HEK293 (cell line): ENCODE data around the gene GMPR2.

Experiments used
- CTCF ChIP-seq: fragments of 450-650 bp; formaldehyde crosslinking; IDR thresholded peaks from 2 replicates; pipeline ENCODE4 v1.5.1; 2016; ENCODE audit warnings: missing biosample characterization, missing genetic modification characterization
- INSM2 ChIP-seq: fragments of 450-650 bp; formaldehyde crosslinking; IDR thresholded peaks from 2 replicates; pipeline ENCODE4 v1.5.1; 2016; ENCODE audit warnings: missing biosample characterization, missing genetic modification characterization
- OVOL3 ChIP-seq: fragments of 450-650 bp; formaldehyde crosslinking; IDR thresholded peaks from 2 replicates; pipeline ENCODE4 v1.5.1; 2016; ENCODE audit warnings: missing biosample characterization, missing genetic modification characterization
- PRDM10 ChIP-seq: fragments of 450-650 bp; formaldehyde crosslinking; IDR thresholded peaks from 2 replicates; pipeline ENCODE4 v1.5.1; 2016; ENCODE audit warnings: missing biosample characterization, missing genetic modification characterization
- SCRT1 ChIP-seq: fragments of 450-650 bp; formaldehyde crosslinking; IDR thresholded peaks from 2 replicates; pipeline ENCODE4 v1.5.1; 2016; ENCODE audit warnings: missing biosample characterization, missing genetic modification characterization, borderline replicate concordance
- SP2 ChIP-seq: fragments of 450-650 bp; formaldehyde crosslinking; IDR thresholded peaks from 2 replicates; pipeline ENCODE4 v1.5.1; 2016; ENCODE audit warnings: missing biosample characterization, missing genetic modification characterization
- TSHZ1 ChIP-seq: fragments of 450-650 bp; formaldehyde crosslinking; IDR thresholded peaks from 2 replicates; pipeline ENCODE4 v1.5.1; 2016; ENCODE audit warnings: missing biosample characterization, missing genetic modification characterization, borderline replicate concordance
- YY1 ChIP-seq: fragments of 450-650 bp; formaldehyde crosslinking; IDR thresholded peaks from 2 replicates; pipeline ENCODE4 v1.5.1; 2018; ENCODE audit warnings: missing biosample characterization, missing genetic modification characterization
- ZBTB10 ChIP-seq: fragments of 450-650 bp; formaldehyde crosslinking; IDR thresholded peaks from 2 replicates; pipeline ENCODE4 v1.5.1; 2016; ENCODE audit warnings: missing biosample characterization, missing genetic modification characterization
- ZBTB48 ChIP-seq: fragments of 450-650 bp; formaldehyde crosslinking; IDR thresholded peaks from 2 replicates; pipeline ENCODE4 v1.5.1; 2016; ENCODE audit warnings: missing biosample characterization, missing genetic modification characterization
- ZBTB6 ChIP-seq: fragments of 450-650 bp; formaldehyde crosslinking; IDR thresholded peaks from 2 replicates; pipeline ENCODE4 v1.5.1; 2017; ENCODE audit warnings: missing biosample characterization, missing genetic modification characterization
- ZBTB7A ChIP-seq: fragments of 450-650 bp; formaldehyde crosslinking; IDR thresholded peaks from 2 replicates; pipeline ENCODE4 v1.5.1; 2016; ENCODE audit warnings: low read depth, missing biosample characterization, missing genetic modification characterization
- ZFHX2 ChIP-seq: fragments of 450-650 bp; formaldehyde crosslinking; conservative IDR thresholded peaks from 2 replicates; pipeline ENCODE4 v1.5.1; 2016; ENCODE audit warnings: missing biosample characterization, missing genetic modification characterization
- ZNF19 ChIP-seq: fragments of 450-650 bp; formaldehyde crosslinking; IDR thresholded peaks from 2 replicates; pipeline ENCODE4; 2016; ENCODE audit warnings: missing biosample characterization, missing genetic modification characterization, low read depth
- ZNF366 ChIP-seq: fragments of 450-650 bp; formaldehyde crosslinking; conservative IDR thresholded peaks from 2 replicates; pipeline ENCODE4 v1.5.1; 2016; ENCODE audit warnings: missing biosample characterization, missing genetic modification characterization
- ZNF398 ChIP-seq: fragments of 450-650 bp; formaldehyde crosslinking; IDR thresholded peaks from 2 replicates; pipeline ENCODE4 v1.5.1; 2017; ENCODE audit warnings: missing biosample characterization, missing genetic modification characterization
- ZNF692 ChIP-seq: fragments of 450-650 bp; formaldehyde crosslinking; IDR thresholded peaks from 2 replicates; pipeline ENCODE4 v1.5.1; 2016; ENCODE audit warnings: missing biosample characterization, missing genetic modification characterization
- ZNF768 ChIP-seq: fragments of 450-650 bp; formaldehyde crosslinking; IDR thresholded peaks from 2 replicates; pipeline ENCODE4 v1.5.1; 2018; ENCODE audit warnings: missing biosample characterization, mild to moderate bottlenecking, missing genetic modification characterization

Gene GMPR2

GRCh38 chr14:24195186-24196070 is 37.3 kb upstream of the GMPR2 start, which contains the start of gene TM9SF1 (continued):
- TF ChIP-seq ZNF768 (no peak), ZBTB7A (tag by site-specific recombination) (peak; percentile 95), SCRT1 (tag by site-specific recombination) (peak; percentile 77), CTCF (0 out of 2 replicates have a peak, but pooled peaks have one; percentile 29), SP2 (tag by site-specific recombination) (peak; percentile 71), PRDM10 (tag by site-specific recombination) (peak; percentile 85), ZNF19 (tag by site-specific recombination) (no peak), OVOL3 (tag by site-specific recombination) (0 out of 2 replicates have a peak, but pooled peaks have one; percentile 23), ZNF692 (tag by site-specific recombination) (peak; percentile 82), ZFHX2 (peak; percentile 42; the same call in 1 of the 2 replicates), INSM2 (tag by site-specific recombination) (peak; percentile 23; the same call in 1 of the 2 replicates), ZBTB6 (tag by site-specific recombination) (peak; percentile 64; the same call in 1 of the 2 replicates), ZNF398 (tag by site-specific recombination) (peak; percentile 23), ZNF366 (no peak), YY1 (peak; percentile 49), ZBTB10 (tag by site-specific recombination) (peak; percentile 52), TSHZ1 (tag by site-specific recombination) (0 out of 2 replicates have a peak, but pooled peaks have one; percentile 45), ZBTB48 (tag by site-specific recombination) (peak; percentile 92)
